T-helper 1 cell treated with Interleukin-12 subunit alpha and Interleukin-12 subunit beta and Interleukin-4 antibody, amounts not matched to agents 30 ng/mL and 1 ng/mL, for 36 hours (primary cell): ENCODE results near the gene ERFL. TPM values are rescaled to one million over a fixed set of nuclear protein-coding genes. Genes with fewer than 3 reads are reported as not detected.

Experiments used
- intact Hi-C: fragments of 100-400 bp; cut with micrococcal nuclease; formaldehyde crosslinking; loops from one replicate; pipeline ENCODE4 v1.15.1; 2024
- total RNA-seq: library from RNA; stranded (reverse); gene quantifications from 2 replicates; pipeline ENCODE4 v1.2.3, GENCODE V29; 2022

Gene ERFL
- total RNA-seq, 1 donor from 2014 or later = 2.1 TPM

GRCh38 chr19:41928754-41929535, 696 bp upstream of the ERFL start:
- intact Hi-C loops = loop anchor here (1.0 to 2.0 kb wide), 2 partner anchors 14 to 42 kb away; no protein-coding TSS in a partner anchor

- intact Hi-C loops = loop anchor here (1.0 to 2.0 kb wide), 2 partner anchors 13 to 40 kb away; no protein-coding TSS in a partner anchor
Measured at GRCh38 chr19:41927497-41928192, 604 bp downstream of the ERFL start.

- intact Hi-C loops = no loop called here
Measured at GRCh38 chr19:41926763-41927496, 1.3 kb downstream of the ERFL start.

- intact Hi-C loops = no loop called here
Measured at GRCh38 chr19:41926028-41926762, 2.1 kb downstream of the ERFL start.

- intact Hi-C loops = no loop called here
Measured at GRCh38 chr19:41925208-41926003, 2.8 kb downstream of the ERFL start.

GRCh38 chr19:41924151-41925145, 3.8 kb downstream of the ERFL start:
- intact Hi-C loops = no loop called here

GRCh38 chr19:41923045-41923788, 5.0 kb downstream of the ERFL start:
- intact Hi-C loops = no loop called here

GRCh38 chr19:41922585-41922984, 5.7 kb downstream of the ERFL start:
- intact Hi-C loops = no loop called here

- intact Hi-C loops = no loop called here
Measured at GRCh38 chr19:41921577-41922576, 6.4 kb downstream of the ERFL start.

DNA sequence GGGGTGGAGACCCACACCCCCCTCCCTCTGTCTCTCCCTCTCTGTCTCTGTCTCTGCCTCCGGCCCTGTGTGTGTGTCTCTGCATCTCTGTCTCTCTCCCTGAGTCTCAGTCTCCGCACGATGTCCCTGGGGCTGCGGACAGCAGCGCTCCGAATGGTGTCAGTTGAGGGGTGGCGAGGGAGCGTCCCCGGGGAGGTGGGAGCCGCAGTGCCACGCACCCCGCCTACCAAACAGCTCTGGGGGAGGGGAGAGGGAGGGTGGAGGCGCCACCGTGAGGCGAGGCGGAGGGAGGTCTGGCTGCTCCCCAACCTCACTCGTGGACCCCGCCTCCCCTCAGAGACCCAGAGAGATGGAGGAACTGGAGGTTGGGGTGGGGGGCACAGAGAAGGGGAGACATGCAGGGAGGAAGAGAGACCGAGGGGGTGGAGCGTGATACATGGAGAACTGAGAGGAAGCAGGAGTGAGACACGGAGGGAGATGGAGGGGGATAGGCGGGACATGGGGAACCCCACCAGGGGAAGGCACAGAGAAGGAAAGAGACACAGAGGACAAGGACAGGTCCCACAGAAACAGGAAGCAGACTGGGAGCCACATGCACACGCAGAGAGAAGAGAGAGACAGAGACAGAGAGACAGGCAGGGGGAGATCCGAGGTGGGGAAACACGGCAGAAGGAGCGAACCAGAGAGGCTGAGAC, 7.2 kb downstream of the ERFL start:
- intact Hi-C loops = no loop called here

GRCh38 chr19:41919948-41920712, 8.1 kb downstream of the ERFL start:
- intact Hi-C loops = no loop called here

DNA sequence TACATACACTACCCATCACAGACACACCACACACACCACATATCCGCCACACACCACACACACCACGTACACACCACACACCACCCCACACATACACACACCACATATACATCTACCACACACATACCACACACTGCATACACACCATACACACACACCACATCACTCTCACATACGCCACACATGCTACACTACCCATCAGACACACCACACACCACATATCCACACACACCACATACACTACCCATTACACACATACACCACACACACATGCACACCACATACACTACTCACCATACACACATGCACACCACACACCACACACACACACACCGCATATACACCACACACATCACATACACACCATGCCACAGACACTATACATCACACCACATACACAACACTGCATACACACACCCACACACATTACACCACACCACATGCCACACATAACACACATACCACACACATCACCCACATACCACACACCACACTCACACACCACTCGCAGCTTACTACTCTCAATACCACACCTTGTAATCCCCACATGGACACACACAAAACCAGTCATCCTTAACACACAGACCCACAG, 9.5 kb downstream of the ERFL start:
- intact Hi-C loops = no loop called here

DNA sequence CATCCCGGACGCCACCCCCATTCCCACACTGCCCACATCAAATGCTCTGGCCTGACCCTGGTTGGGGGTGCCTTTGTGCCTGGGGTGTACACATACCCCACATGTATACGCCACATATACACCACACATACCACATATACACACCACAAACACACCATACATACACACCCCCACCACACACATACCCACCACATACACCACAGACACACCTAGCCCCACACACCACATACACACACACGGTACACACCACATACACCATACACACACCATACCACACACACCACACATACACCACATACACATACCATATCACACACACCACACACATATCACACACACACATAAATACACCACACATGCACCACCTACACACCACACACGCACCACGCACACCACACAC, 10.2 kb downstream of the ERFL start:
- intact Hi-C loops = no loop called here

GRCh38 chr19:41917676-41918075, 10.6 kb downstream of the ERFL start:
- intact Hi-C loops = no loop called here

DNA sequence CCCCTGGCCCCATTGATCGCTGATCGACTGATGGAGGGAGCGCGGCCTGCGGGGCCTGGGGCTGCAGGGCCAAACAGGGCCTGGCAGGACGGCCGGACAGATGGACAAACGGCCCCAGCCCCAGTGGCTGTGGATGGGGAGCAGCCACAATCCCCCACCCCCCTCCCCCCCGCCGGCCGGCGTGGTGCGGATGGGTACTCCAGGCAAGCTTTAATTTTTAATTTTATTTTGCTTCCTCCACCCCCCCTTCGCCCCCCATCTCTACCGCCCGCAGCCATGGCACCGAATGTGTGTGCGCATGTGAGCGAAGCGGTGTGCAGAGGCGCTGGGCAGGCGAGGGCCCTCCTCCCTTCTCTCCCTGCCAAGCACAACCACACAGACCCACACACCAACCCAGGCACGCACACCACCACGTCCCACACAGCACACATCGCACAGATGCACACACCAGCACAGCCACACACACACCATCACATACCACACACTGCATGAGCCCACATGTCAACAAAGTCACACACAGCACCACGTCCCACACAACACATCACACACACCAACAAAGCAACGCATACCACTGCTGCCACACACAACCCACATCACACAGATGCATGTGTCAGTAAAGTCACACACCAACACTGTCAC, 12.4 kb downstream of the ERFL start:
- intact Hi-C loops = loop anchor here (2.0 kb wide), 1 partner anchor 13 kb away; the partner anchor contains the start of gene ERFL
